ENCODE data around the gene LEKR1. TPM values are rescaled to one million over a fixed set of nuclear protein-coding genes. Genes with fewer than 3 reads are reported as not detected.

Gene LEKR1
- total RNA-seq, 1 donor from 2014 or later = not detected

DNA sequence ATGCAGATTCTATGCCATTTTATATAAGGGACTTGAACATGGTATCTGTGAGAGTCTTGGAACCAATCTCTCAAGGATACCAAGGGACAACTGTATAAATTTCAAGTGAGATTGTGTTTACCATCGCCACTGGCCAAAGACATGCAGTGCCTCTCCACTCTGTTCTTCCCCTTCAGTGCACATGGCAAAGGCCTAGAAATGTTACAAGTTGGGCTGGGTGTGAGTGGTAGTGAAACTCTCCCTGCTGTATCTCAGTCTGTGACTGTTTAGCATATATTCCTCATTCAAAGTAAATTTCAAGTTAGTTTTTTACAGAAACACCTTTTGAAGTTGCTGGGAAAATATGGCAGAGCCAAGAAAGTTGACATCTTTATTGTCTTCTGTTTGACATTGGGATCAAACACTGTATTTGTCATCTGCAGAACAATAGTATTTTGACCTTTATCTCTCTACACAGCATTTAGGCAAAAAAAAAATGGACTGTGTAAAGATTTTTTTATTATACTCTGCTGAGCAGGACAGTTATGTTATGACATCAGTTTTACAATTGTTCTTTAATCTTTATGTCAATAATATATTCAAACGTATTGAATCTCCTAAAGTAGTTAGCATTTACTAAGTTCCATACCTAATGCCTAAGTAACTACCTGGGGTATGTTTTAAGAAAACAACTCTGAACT, 232.4 kb downstream of the LEKR1 start:
- intact Hi-C loops (cut with DNase I) = no loop called here
- Histone ChIP-seq H3K4me3 (no peak overlapping the region), H3K9me3 (no peaks in the 10 kb centered on the region), H3K27me3 (no peaks in the 10 kb centered on the region), H3K4me1 (no peaks in the 10 kb centered on the region), H3K27ac (no peak overlapping the region), H3K36me3 (no peaks in the 10 kb centered on the region)
- TF ChIP-seq, protein P1, sequence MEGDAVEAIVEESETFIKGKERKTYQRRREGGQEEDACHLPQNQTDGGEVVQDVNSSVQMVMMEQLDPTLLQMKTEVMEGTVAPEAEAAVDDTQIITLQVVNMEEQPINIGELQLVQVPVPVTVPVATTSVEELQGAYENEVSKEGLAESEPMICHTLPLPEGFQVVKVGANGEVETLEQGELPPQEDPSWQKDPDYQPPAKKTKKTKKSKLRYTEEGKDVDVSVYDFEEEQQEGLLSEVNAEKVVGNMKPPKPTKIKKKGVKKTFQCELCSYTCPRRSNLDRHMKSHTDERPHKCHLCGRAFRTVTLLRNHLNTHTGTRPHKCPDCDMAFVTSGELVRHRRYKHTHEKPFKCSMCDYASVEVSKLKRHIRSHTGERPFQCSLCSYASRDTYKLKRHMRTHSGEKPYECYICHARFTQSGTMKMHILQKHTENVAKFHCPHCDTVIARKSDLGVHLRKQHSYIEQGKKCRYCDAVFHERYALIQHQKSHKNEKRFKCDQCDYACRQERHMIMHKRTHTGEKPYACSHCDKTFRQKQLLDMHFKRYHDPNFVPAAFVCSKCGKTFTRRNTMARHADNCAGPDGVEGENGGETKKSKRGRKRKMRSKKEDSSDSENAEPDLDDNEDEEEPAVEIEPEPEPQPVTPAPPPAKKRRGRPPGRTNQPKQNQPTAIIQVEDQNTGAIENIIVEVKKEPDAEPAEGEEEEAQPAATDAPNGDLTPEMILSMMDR (IDR thresholded peaks at IDR 0.05) = no peak
- no peak for DNase-seq (ENCODE audit: low spot score in 2 of 2)

GRCh38 chr3:157059181-157059580, 233.0 kb downstream of the LEKR1 start:
- intact Hi-C loops (cut with DNase I) = no loop called here
- H3K9me3 ChIP-seq = no peaks in the 10 kb centered on the region
- no peak overlapping the region for H3K27ac ChIP-seq
- TF ChIP-seq, protein P1 (IDR thresholded peaks at IDR 0.05) = no peak
- H3K36me3 ChIP-seq = no peaks in the 10 kb centered on the region
- H3K4me1 ChIP-seq = no peaks in the 10 kb centered on the region
- no peaks in the 10 kb centered on the region for H3K27me3 ChIP-seq
- no peak for DNase-seq (ENCODE audit: low spot score in 2 of 2)
- no peak overlapping the region for H3K4me3 ChIP-seq

DNA sequence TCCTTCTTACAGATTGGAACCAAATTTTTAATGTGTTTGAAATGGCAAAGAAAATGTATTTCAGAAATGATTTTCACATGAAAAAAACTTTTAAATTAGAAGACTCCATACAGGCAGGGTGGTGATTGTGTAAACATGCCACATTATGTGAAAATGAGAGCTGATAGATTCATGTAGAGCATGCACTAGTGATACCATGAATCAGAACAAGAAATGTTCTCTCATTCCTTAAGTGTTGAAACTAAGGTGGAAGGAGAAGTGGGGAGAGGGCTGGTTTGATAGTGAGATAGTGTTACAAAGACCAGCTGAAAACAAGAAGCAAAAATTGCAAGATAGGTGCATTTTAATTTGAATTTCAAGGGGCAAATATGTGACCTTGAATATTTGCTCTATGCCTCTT, 233.5 kb downstream of the LEKR1 start:
- H3K27me3 ChIP-seq = no peaks in the 10 kb centered on the region
- H3K9me3 ChIP-seq = no peaks in the 10 kb centered on the region
- H3K4me3 ChIP-seq = no peak overlapping the region
- no peak for DNase-seq (ENCODE audit: low spot score in 2 of 2)
- no peak overlapping the region for H3K27ac ChIP-seq
- no peaks in the 10 kb centered on the region for H3K4me1 ChIP-seq
- H3K36me3 ChIP-seq = no peaks in the 10 kb centered on the region
- TF ChIP-seq, protein P1 (IDR thresholded peaks at IDR 0.05) = no peak
- intact Hi-C loops (cut with DNase I) = no loop called here

GRCh38 chr3:157061265-157061664, 235.1 kb downstream of the LEKR1 start:
- intact Hi-C loops (cut with DNase I) = no loop called here
- no peak overlapping the region for H3K27ac ChIP-seq
- TF ChIP-seq, protein P1 (IDR thresholded peaks at IDR 0.05) = no peak

DNA sequence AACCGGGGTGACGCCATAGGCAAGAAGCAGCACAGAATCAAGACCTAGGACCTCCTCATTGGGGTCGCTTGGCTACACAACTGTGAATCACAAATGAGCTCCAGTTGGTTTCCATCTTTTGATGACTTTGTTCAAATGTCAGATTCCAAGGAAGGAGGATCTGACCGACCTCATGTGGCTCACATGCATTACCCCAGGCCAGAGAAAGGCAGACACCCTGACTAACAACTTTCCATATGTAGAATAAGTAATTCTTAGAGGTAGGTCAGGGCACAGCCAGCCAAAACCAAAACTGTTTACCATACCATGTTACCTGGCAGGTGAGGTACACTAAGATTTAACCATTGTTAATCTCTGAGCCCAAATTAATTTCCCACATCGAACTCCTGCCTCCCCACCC, 237.3 kb downstream of the LEKR1 start:
- Histone ChIP-seq H3K4me1 (no peaks in the 10 kb centered on the region), H3K36me3 (no peaks in the 10 kb centered on the region), H3K4me3 (no peak overlapping the region), H3K27me3 (no peaks in the 10 kb centered on the region), H3K27ac (no peak overlapping the region), H3K9me3 (no peaks in the 10 kb centered on the region)
- TF ChIP-seq, protein P1 (IDR thresholded peaks at IDR 0.05) = no peak
- DNase-seq (ENCODE audit: low spot score in 2 of 2) = no peak
- intact Hi-C loops (cut with DNase I) = no loop called here

More at GRCh38 chr3:157061265-157061664, 235.1 kb downstream of the LEKR1 start:
- H3K4me1 ChIP-seq = no peaks in the 10 kb centered on the region
- H3K27me3 ChIP-seq = no peaks in the 10 kb centered on the region
- H3K4me3 ChIP-seq = no peak overlapping the region
- DNase-seq (ENCODE audit: low spot score in 2 of 2) = no peak
- no peaks in the 10 kb centered on the region for H3K36me3 ChIP-seq
- no peaks in the 10 kb centered on the region for H3K9me3 ChIP-seq

DNA sequence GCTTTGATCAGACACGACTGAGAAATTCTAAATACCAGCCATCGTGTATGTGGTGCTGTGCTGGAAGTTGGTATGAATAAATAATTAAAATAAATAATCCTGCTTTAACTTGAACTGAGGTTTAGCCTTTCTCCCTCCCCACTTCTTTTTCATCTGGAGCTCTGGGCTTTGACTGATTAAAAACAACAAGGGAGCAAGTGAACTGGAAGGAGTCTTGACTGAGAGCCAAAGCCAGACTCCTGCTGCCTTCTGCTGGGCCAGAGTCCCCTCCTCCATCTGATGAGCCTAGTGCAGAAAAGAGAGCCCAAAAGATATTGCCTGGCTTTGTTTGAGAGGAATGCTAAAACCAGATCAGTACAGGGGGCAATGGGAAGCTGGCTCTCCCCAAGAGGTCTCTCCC, 237.8 kb downstream of the LEKR1 start:
- Histone ChIP-seq H3K9me3 (no peaks in the 10 kb centered on the region), H3K4me3 (no peak overlapping the region), H3K4me1 (no peaks in the 10 kb centered on the region), H3K27ac (no peak overlapping the region), H3K36me3 (no peaks in the 10 kb centered on the region), H3K27me3 (no peaks in the 10 kb centered on the region)
- intact Hi-C loops (cut with DNase I) = no loop called here
- no peak for DNase-seq (ENCODE audit: low spot score in 2 of 2)
- TF ChIP-seq, protein P1 (IDR thresholded peaks at IDR 0.05) = no peak
